Gastroesophageal sphincter (tissue), 3 donors: ENCODE results near the gene FCF1.

Source experiments
- POLR2A ChIP-seq, 2 donors: fragments of 450-650 bp; IDR thresholded peaks; one replicate each; pipeline ENCODE4 v1.6.1; 2017; ENCODE audit warnings: antibody characterized with exemption in 2 of 2, mild to moderate bottlenecking in 2 of 2, moderate library complexity in 1 of 2
- POLR2AphosphoS5 ChIP-seq: sonication (generic); formaldehyde crosslinking; IDR thresholded peaks from one replicate; pipeline ENCODE4 v1.6.1; 2017; ENCODE audit warnings: antibody characterized with exemption
- TF ChIP-seq, protein P1 (sequence below), 4 experiments: fragments of 200-600 bp in 2 of 4; fragments of 450-650 bp in 2 of 4; sonication (generic) in 1 of 4; IDR thresholded peaks; one replicate each; pipeline ENCODE4 v1.5.1; 2017 to 2019; ENCODE audit warnings: antibody characterized with exemption in 4 of 4, mild to moderate bottlenecking in 2 of 4, moderate library complexity in 2 of 4

DNA sequence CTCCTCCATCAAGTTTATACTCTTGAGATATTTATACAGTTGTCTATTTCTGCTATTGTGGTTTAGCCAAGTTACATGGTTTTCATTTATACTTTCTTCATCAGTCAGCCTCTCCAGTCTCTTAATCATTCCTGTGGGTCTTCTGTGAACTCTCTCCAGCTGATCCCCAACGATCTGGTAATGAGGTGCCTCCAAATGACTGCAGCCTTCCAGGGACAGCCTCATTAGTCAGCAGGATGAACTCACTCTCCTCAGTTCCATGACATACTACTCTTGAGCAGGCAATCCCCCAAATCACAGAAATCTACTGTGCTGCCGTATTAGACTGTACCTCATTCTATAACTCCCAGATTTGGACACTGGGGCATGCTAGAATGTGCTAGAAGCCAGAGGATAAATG is 15.4 kb upstream of the FCF1 start:
- TF ChIP-seq POLR2A (IDR thresholded peaks at IDR 0.05): no peak
- TF ChIP-seq, protein P1, sequence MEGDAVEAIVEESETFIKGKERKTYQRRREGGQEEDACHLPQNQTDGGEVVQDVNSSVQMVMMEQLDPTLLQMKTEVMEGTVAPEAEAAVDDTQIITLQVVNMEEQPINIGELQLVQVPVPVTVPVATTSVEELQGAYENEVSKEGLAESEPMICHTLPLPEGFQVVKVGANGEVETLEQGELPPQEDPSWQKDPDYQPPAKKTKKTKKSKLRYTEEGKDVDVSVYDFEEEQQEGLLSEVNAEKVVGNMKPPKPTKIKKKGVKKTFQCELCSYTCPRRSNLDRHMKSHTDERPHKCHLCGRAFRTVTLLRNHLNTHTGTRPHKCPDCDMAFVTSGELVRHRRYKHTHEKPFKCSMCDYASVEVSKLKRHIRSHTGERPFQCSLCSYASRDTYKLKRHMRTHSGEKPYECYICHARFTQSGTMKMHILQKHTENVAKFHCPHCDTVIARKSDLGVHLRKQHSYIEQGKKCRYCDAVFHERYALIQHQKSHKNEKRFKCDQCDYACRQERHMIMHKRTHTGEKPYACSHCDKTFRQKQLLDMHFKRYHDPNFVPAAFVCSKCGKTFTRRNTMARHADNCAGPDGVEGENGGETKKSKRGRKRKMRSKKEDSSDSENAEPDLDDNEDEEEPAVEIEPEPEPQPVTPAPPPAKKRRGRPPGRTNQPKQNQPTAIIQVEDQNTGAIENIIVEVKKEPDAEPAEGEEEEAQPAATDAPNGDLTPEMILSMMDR (IDR thresholded peaks at IDR 0.05): no peak
- TF ChIP-seq POLR2AphosphoS5: no peak
